OCI-LY7 (cell line): ENCODE measurements around the gene FRAT2. TPM values are rescaled to one million over a fixed set of nuclear protein-coding genes. Genes with fewer than 3 reads are reported as not detected.

Experiments used
- Bru-seq: library from RNA; stranded (reverse); fragments of 400-500 nt; gene quantifications from one replicate; lab custom pipeline; 2021; lab: Mats Ljungman, UMichigan
- BruChase-seq, 2 experiments: library from RNA; stranded (reverse); fragments of 400-500 nt; gene quantifications; one replicate each; lab custom pipeline; 2021; lab: Mats Ljungman, UMichigan
- BruUV-seq: library from RNA; stranded (reverse); fragments of 400-500 nt; replicated peaks from 2 replicates; lab custom pipeline; 2021; lab: Mats Ljungman, UMichigan
- CTCF ChIA-PET: fragments of 300-600 bp; sonication (Branson Sonifier 250); formaldehyde crosslinking; loops from one replicate; lab custom pipeline; 2022; ENCODE audit warnings: antibody characterized with exemption; ENCODE audit not compliant: unreplicated experiment; lab: Charles Lee
- POLR2A ChIA-PET: fragments of 300-600 bp; sonication (Branson Sonifier 250); formaldehyde crosslinking; loops from one replicate; lab custom pipeline; 2022; ENCODE audit warnings: antibody characterized with exemption; lab: Charles Lee
- DNase-seq: peaks from one replicate; pipeline ENCODE4 v3.0.0-alpha.2; 2015; ENCODE audit warnings: low spot score
- H2AFZ ChIP-seq: fragments of 200-600 bp; sonication (generic), shearing (Covaris generic); 2 replicates; pipeline ENCODE4 v1.6.1; 2014; ENCODE audit warnings: mild to moderate bottlenecking, antibody characterized with exemption, low read length, moderate library complexity
- H3K27ac ChIP-seq: fragments of 200-600 bp; sonication (generic); 2 replicates; pipeline ENCODE4 v1.5.1; 2014; ENCODE audit warnings: mixed run types, low read depth, mild to moderate bottlenecking, moderate library complexity, low read length, inconsistent platforms; ENCODE audit not compliant: poor library complexity, severe bottlenecking
- H3K36me3 ChIP-seq: fragments of 200-600 bp; sonication (generic); 2 replicates; pipeline ENCODE4 v1.6.1; 2014; ENCODE audit warnings: mild to moderate bottlenecking, antibody characterized with exemption, low read length, moderate library complexity, mixed read lengths; ENCODE audit not compliant: insufficient read depth
- H3K4me1 ChIP-seq: fragments of 200-600 bp; sonication (generic); 2 replicates; pipeline ENCODE4 v1.5.1; 2014; ENCODE audit warnings: mild to moderate bottlenecking, low read length; ENCODE audit not compliant: insufficient read depth, poor library complexity, severe bottlenecking
- H3K4me2 ChIP-seq: fragments of 200-600 bp; sonication (generic); 2 replicates; pipeline ENCODE4 v1.6.1; 2014; ENCODE audit warnings: mild to moderate bottlenecking, low read length
- H3K4me3 ChIP-seq: fragments of 200-600 bp; sonication (generic); 2 replicates; pipeline ENCODE4 v1.5.1; 2014; ENCODE audit warnings: mild to moderate bottlenecking, low read depth, low read length; ENCODE audit not compliant: poor library complexity, severe bottlenecking
- H3K79me2 ChIP-seq: fragments of 200-600 bp; sonication (generic); 2 replicates; pipeline ENCODE4 v1.6.1; 2016; ENCODE audit warnings: low read depth, mild to moderate bottlenecking, low read length, moderate library complexity, mixed read lengths; ENCODE audit not compliant: insufficient read depth
- H3K9me2 ChIP-seq: fragments of 200-600 bp; sonication (generic); 2 replicates; pipeline ENCODE4 v1.6.1; 2016; ENCODE audit warnings: mild to moderate bottlenecking, low read length, mixed read lengths; ENCODE audit not compliant: insufficient read depth
- H3K9me3 ChIP-seq: fragments of 200-600 bp; sonication (generic); 2 replicates; pipeline ENCODE4 v1.6.1; 2014; ENCODE audit warnings: mild to moderate bottlenecking, mixed run types, low read length, mixed read lengths
- H4K20me1 ChIP-seq: fragments of 200-600 bp; sonication (generic); 2 replicates; pipeline ENCODE4 v1.6.1; 2014; ENCODE audit warnings: mild to moderate bottlenecking, antibody characterized with exemption, low read length, moderate library complexity, mixed read lengths; ENCODE audit not compliant: insufficient read depth
- EZH2phosphoT487 ChIP-seq: fragments of 200-600 bp; sonication (generic); IDR thresholded peaks from 2 replicates; pipeline ENCODE4 v1.6.1; 2018; ENCODE audit warnings: low read depth, borderline replicate concordance, mild to moderate bottlenecking, mixed run types, antibody characterized with exemption, low read length, moderate library complexity, mixed read lengths
- intact Hi-C: fragments of 100-400 bp; cut with micrococcal nuclease; formaldehyde crosslinking; loops from one replicate; pipeline ENCODE4 v1.10.0; 2022; ENCODE audit not compliant: unreplicated experiment
- long read RNA-seq: library from polyadenylated mRNA; stranded (forward); transcript quantifications from one replicate; pipeline ENCODE4 v2.0.0, GENCODE V29; 2022
- total RNA-seq, 2 experiments: library from RNA; depleted of rRNA in 1 of 2; stranded (reverse); fragments of >200 nt in 1 of 2; shearing (Covaris generic) in 1 of 2; gene quantifications; 2 replicates each; pipeline ENCODE4 v1.2.3, GENCODE V29; 2014 to 2022
- TF ChIP-seq, protein P1 (sequence below): fragments of 200-600 bp; sonication (generic); conservative IDR thresholded peaks from 2 replicates; pipeline ENCODE4 v1.5.1; 2014; ENCODE audit warnings: mild to moderate bottlenecking, antibody characterized with exemption, low read length, moderate library complexity, mixed read lengths

FRAT2 gene, protein sequence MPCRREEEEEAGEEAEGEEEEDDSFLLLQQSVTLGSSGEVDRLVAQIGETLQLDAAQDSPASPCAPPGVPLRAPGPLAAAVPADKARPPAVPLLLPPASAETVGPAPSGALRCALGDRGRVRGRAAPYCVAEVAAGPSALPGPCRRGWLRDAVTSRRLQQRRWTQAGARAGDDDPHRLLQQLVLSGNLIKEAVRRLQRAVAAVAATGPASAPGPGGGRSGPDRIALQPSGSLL
- total RNA-seq (2014; rRNA removed; shearing (Covaris generic)) (9.3 and 12.3 TPM in 2 replicates), total RNA-seq (2022) (18.3 and 18.4 TPM in 2 replicates), Bru-seq, nascent RNA (percentile 64 among the genes with signal in this experiment), BruChase-seq, experiment 1, labeled RNA remaining after a 6-hour chase (percentile 52 among the genes with signal in this experiment), BruChase-seq, experiment 2, labeled RNA remaining after a 2-hour chase (percentile 84 among the genes with signal in this experiment)
- long read RNA-seq, transcript FRAT2-201 (1 exons, 2,213 nt), result major isoform, 64 of 65 reads
- long read RNA-seq, partial matches to known transcripts, result 0 of 65 reads
- long read RNA-seq, other reads (novel, unspliced or antisense), result 1 of 65 reads

DNA sequence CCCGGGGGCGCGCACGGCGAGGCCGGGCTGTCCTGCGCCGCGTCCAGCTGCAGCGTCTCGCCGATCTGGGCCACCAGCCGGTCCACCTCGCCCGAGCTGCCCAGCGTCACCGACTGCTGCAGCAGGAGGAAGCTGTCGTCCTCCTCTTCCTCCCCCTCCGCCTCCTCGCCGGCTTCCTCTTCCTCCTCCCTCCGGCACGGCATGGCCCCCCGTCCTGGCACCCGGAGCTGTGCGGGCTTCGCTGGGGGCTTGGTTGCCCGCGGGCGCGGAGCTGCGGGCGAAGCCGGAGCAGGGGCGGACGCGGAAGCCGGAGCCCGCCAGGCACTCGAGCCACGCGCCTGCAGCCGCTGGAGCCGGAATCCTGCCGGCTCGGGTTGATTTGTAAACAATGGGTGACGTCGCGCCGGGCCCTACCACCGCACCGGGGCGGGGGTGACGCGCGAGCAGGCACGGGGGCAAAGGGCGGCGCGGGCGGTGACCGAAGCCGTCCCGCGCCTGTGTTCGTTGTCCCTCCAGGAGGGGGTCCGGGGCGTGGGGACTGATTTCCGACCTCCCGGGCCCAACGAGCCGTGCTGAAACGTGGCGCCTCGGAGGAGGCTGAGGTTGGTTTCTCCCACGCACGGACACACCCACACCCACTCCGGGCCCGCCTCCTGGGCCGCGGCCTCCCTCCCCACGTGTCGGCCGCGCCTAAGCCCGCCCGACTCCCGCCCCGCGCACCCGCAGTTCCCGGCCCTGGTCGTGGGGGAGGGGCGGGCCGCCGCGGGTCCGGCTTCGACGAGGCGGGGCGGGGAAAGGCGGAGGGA, at the start of gene FRAT2:
Gene FRAT2 (minus strand): TSS at position 360 of the 806 bp plus-strand sequence. CDS start 157 bp downstream, at position 203.
- Histone ChIP-seq H3K36me3 (no peaks in the 10 kb centered on the region), H4K20me1 (no peaks in the 10 kb centered on the region), H3K9me3 (no peaks in the 10 kb centered on the region), H3K79me2 (no peaks in the 10 kb centered on the region; the same call in 1 of the 2 replicates), H3K27ac (peak within 1 kb of the TSS; percentile 54), H3K9me2 (no peaks in the 10 kb centered on the region), H2AFZ (peak within 1 kb of the TSS; percentile 97), H3K4me2 (peak within 1 kb of the TSS; percentile 78), H3K4me3 (peak within 1 kb of the TSS; percentile 76), H3K4me1 (peaks cover 48% of the 10 kb centered on the region)
- peak; percentile 93 for DNase-seq
- ChIA-PET POLR2A (no interaction called here), CTCF (no interaction called here)
- intact Hi-C loops, result loop anchor here (5.0 kb wide), 1 partner anchor 68 kb away; the partner anchor contains the start of gene RRP12
- BruUV-seq, result no TSS peak
- TF ChIP-seq, protein P1, sequence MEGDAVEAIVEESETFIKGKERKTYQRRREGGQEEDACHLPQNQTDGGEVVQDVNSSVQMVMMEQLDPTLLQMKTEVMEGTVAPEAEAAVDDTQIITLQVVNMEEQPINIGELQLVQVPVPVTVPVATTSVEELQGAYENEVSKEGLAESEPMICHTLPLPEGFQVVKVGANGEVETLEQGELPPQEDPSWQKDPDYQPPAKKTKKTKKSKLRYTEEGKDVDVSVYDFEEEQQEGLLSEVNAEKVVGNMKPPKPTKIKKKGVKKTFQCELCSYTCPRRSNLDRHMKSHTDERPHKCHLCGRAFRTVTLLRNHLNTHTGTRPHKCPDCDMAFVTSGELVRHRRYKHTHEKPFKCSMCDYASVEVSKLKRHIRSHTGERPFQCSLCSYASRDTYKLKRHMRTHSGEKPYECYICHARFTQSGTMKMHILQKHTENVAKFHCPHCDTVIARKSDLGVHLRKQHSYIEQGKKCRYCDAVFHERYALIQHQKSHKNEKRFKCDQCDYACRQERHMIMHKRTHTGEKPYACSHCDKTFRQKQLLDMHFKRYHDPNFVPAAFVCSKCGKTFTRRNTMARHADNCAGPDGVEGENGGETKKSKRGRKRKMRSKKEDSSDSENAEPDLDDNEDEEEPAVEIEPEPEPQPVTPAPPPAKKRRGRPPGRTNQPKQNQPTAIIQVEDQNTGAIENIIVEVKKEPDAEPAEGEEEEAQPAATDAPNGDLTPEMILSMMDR, result no peak
- no peak for TF ChIP-seq EZH2phosphoT487

DNA sequence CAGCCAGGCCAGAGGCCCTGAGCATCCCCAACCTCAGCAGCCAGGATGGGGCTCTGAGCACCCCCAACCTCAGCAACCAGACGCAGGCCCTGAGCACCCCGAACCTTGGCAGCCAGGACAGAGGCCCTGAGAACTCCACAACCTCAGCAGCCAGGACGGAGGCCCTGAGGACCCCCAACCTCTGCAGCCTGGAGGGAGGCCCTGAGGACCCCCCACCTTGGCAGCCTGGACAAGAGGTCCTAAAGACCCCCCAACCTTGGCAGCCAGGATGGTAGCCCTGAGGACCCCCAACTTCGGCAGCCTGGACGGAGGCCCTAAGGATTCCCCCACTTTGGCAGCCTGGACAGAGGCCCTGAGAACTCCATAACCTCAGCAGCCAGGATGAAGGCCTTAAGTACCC, 49.6 kb upstream of the FRAT2 start:
- POLR2A ChIA-PET, result no interaction called here
- CTCF ChIA-PET, result no interaction called here
- intact Hi-C loops, result no loop called here

More for the DNA sequence above, 49.6 kb upstream of the FRAT2 start:
- Histone ChIP-seq H3K9me2 (no peaks in the 10 kb centered on the region), H3K79me2 (no peaks in the 10 kb centered on the region), H3K4me1 (no peaks in the 10 kb centered on the region), H3K36me3 (peaks cover 84% of the 10 kb centered on the region), H3K27ac (no peak overlapping the region), H2AFZ (no peak overlapping the region), H4K20me1 (no peaks in the 10 kb centered on the region), H3K4me2 (no peak overlapping the region), H3K4me3 (no peak overlapping the region), H3K9me3 (no peaks in the 10 kb centered on the region)
- no TSS peak for BruUV-seq
- no peak for TF ChIP-seq EZH2phosphoT487
- TF ChIP-seq, protein P1, result no peak
- no peak for DNase-seq
